ENCODE results near the gene ROR1.

DNA sequence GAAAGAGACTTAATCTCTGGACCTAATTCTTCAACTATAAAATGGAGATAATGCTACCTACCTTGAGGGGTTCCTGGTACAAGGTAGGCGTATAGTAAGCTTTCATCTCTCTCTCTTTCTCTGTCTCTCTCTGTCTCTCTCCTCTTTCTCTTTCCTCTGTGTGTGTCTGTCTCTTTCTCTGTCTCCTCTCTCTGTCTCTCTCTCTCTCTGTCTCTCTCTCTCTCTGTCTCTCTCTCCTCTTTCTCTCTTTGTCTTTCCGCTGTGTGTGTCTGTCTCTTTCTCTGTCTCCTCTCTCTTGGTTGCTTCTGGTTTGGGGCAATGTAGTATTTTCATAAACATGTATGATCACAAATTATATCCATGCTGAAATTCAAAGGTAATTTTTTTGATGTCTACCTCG lies 353.5 kb downstream of the ROR1 start:
- no peak for TF ChIP-seq EZH2 (IDR thresholded peaks at IDR 0.05)
- TF ChIP-seq, protein P1, sequence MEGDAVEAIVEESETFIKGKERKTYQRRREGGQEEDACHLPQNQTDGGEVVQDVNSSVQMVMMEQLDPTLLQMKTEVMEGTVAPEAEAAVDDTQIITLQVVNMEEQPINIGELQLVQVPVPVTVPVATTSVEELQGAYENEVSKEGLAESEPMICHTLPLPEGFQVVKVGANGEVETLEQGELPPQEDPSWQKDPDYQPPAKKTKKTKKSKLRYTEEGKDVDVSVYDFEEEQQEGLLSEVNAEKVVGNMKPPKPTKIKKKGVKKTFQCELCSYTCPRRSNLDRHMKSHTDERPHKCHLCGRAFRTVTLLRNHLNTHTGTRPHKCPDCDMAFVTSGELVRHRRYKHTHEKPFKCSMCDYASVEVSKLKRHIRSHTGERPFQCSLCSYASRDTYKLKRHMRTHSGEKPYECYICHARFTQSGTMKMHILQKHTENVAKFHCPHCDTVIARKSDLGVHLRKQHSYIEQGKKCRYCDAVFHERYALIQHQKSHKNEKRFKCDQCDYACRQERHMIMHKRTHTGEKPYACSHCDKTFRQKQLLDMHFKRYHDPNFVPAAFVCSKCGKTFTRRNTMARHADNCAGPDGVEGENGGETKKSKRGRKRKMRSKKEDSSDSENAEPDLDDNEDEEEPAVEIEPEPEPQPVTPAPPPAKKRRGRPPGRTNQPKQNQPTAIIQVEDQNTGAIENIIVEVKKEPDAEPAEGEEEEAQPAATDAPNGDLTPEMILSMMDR (IDR thresholded peaks at IDR 0.05): no peak

Measured in neural progenitor cell (in vitro differentiated cells).